HG03196 (cell line): ENCODE data around the gene C7orf25.

Experiments
- ATAC-seq: cut with Tn5 transposase; IDR thresholded peaks from one replicate; pipeline ENCODE4 v1.9.1; 2021; ENCODE audit not compliant: unreplicated experiment

C7orf25 gene

GRCh38 chr7:42911454-42912447, at the start of gene C7orf25:
C7orf25 (minus strand) TSS chr7:42912070; CDS start chr7:42910900, 1,170 bp downstream.
- peak; percentile 94 for ATAC-seq

DNA sequence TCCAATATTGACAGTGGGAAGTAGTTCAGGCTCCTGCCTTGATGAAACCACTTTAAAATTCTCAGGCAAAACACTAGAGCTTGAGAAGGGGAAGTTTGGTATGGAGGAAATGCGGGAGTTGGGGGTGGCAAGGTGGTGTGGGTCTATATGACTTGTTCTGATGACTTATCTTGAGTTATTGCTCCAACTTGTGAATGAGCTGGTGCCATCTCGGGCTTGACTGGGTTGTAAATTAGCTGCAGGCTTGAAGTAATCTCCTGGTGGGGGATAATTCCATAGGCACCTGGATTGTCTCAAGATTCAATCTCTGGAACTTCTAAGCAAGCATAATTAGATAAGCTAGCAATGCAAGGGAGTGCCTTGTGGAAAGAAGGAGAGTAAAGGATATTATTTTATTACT, 49.3 kb upstream of the C7orf25 start:
- ATAC-seq: no peak

- no peak for ATAC-seq
Measured at GRCh38 chr7:42960762-42961161, 48.9 kb upstream of the C7orf25 start.

DNA sequence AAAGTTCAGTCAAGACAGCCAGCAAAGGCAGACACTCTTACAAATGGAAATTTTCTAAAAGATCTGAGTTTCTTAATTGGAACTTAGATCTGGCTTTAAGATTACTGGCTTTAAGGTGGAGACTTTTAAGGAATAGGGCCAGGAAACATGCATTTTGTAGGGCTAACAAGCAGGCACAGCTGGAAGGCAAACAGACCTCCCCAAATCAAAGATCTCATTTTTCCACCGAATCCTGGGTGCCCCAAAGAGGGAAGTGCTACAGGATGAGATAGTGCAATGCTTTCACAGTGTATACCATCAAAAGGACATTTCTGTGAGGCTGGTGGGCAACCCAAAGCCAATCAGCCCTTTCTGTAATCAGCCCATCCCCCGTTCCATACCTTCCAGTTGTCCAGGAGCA, 47.7 kb upstream of the C7orf25 start:
- ATAC-seq: no peak

DNA sequence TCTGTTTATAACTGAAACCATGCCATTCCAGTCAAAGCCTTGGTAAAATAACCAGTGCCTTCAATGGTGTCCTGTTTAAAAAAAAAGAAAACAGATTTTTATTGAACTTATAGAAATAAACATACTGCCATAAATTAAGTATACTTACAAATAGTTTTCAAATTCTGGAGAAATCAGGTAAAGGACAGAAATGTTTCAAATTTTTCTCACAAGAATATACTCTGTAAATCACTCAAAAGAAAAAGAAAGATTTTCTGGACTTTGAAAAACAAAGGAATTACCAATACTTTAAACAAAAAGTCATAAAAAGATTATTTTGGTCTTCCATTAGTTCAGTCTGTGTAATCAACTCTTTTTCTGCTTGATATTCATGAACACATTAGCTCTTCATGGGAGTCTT, 44.2 kb upstream of the C7orf25 start:
- no peak for ATAC-seq

GRCh38 chr7:42953994-42954393, 42.1 kb upstream of the C7orf25 start:
- ATAC-seq: no peak

DNA sequence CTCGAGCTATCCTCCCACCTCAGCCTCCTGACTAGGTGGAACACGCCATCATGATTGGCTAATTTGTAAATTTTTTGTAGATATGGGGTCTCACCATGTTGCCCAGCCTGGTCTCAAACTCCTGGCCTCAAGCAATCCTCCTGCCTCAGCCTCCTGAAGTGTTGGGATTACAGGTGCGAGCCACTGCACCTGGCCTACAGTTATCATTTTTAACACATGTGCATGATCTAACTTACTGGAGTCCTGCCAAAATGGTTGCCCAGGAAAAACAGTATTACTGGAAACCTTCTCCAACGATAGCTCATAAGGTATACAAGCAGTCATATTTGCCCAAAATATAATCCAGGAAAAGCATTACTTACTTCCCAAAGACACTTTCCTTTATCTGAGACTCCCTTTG, 40.5 kb upstream of the C7orf25 start:
- no peak for ATAC-seq

GRCh38 chr7:42950417-42950816, 38.5 kb upstream of the C7orf25 start:
- ATAC-seq: no peak

GRCh38 chr7:42947521-42947920, 35.7 kb upstream of the C7orf25 start:
- ATAC-seq: no peak

GRCh38 chr7:42946627-42946950, 34.7 kb upstream of the C7orf25 start:
- ATAC-seq: no peak

GRCh38 chr7:42945821-42946626, 34.2 kb upstream of the C7orf25 start:
- peak; percentile 58 for ATAC-seq

- peak; percentile 57 for ATAC-seq
Measured at GRCh38 chr7:42940985-42941847, 29.3 kb upstream of the C7orf25 start.

DNA sequence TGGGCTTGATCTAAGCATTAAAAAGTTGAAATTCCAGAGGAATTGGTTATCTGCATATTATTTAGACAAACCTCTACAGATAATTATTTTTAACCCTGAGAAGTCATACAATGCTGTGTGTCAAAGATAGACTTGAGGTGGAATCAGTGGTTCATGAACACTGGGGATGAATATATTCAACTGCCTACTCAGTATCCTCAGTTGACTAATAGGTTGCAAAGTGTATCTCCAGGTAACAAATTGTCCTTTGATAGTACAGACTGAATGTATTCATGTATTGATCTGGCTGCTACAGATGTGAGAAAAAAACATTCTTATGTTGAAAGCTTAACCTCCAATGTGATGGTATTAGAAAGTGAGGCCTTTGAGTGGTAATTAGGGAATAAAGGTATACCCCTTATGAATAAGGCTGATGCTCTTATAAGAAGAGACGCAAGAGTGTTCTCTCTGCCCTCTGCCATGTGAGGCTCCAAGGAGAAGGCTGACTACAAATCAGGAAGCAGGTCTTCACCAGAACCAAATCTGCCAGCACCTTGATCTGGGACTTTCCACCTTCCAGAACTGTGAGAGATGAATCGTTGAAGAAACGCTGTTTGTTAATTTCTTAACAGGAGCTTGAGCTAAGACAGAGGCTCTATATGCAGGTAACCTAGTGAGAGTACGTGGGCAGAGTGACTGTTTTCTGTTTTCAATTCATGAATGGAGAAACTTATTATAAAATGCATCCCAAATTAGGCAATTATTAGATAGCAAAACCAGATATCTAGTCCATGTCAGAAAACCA, 27.8 kb upstream of the C7orf25 start:
- no peak for ATAC-seq

DNA sequence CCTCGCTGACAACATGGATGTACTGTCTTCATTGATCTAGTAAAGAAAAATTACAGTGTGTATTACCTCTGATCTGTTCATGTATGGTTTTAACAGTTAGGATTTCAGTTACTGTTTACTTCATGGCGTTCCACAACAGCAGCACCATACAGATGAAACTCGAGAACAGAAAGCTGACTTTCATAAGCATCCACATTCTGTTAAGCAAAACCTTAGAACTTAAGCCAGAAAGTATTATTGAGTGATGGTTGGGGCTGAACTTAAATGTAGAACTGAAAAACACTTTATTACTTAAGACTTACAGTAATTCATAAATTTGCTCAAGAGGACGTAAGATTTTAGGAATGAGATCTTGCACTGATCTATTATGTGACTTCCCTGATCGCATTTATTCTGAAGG, 24.0 kb upstream of the C7orf25 start:
- no peak for ATAC-seq

DNA sequence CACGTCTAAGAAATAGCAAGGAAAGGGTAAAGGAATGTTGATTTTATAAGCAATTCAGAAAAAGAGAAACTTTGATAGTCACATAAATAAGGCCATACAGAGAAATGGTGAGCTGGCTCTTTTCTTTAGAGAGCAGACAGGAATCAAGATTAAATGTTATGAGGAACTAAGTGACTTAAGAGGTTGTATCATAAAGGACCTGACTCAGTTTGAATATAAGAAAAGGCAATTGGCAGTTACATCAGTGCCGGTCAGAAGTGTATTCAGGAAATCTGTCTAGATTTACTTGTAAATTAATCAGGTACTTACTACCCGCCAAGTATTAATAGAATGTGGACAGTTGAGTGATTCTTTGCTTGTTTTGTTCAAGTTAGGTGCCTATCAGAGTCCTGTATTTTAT, 22.4 kb upstream of the C7orf25 start:
- ATAC-seq: no peak

DNA sequence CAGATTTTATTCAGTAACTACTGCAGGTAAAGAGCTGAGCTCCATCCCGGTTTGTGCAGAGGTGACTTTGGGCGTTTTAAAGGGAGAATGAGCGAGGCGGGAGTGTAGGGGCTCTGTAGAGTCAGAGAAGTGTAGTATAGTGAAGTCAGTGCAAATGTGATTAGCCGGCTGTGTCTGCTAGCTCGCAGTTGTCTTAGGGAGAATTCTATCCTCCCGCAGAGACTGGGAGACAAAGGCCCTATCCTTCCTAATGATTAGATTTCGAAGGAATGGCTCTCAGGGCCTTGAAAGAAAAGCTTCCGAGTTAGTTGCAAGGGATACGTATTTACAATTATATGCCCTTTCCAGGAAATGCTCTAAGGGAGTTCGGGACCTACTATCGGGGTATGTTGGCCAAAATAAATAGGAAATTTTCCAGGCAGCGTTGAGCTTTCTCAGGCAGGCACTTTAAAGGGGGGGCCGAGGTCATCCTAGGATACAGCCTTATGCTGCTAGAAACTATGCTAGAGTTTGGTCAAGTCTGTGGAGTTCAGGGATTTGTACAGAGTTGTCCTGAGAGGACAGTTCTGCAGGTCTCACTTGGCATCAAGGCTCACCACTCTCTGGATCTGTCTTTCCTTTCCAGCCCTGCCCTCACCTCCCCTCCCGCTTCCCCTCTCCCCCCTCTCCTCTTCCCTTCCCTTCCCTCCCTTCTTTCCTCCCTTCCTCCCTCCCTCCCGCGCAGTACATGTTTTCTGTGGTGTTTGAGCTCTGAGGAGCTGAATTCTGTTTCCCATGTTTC, 21.1 kb upstream of the C7orf25 start:
- no peak for ATAC-seq

- peak; percentile 99 for ATAC-seq
Measured at GRCh38 chr7:42931834-42932651, 20.2 kb upstream of the C7orf25 start, which contains the start of the genes MRPL32 and PSMA2. MRPL32 (plus strand) TSS chr7:42932376; CDS start chr7:42932387, 11 bp downstream. PSMA2 (minus strand) TSS chr7:42932174; CDS start chr7:42932158, 16 bp downstream.

DNA sequence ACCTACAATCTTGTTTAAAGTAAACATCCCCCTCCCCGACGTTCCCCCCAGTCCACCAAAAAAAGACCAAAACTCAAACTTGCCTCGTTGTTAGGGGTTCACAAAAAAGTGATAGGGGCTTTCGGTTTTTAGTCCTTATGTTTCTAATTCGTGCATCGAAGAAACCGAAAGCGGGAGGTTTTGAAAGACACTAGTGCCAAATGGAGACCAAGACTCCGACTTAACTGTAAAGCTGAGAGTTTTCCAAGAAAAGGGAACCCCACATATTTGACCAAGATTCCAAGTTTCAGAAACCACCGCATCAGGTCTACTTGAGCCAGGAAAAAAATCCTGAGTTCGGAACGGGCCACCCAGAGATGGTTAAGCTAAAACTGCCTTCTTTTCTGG, 19.6 kb upstream of the C7orf25 start:
- no peak for ATAC-seq
